Heart right ventricle (tissue), 16 donors: ENCODE data around the gene ACADS. TPM values are rescaled to one million over a fixed set of nuclear protein-coding genes. Genes with fewer than 3 reads are reported as not detected.
A peak's percentile ranks its signal among the peaks of the same experiment; 100 is the strongest.

Source experiments
- ATAC-seq, 8 donors: fragments of 200-7000 bp; cut with Tn5 transposase; one replicate each; pipeline ENCODE4 v1.9.1; 2020; ENCODE audit warnings: mild to moderate bottlenecking in 8 of 8, moderate library complexity in 8 of 8, moderate number of reproducible peaks in 1 of 8
- DNase-seq, 2 donors: peaks; one replicate each; pipeline ENCODE4 v3.0.0-alpha.2; 2020
- H3K27ac ChIP-seq, 10 donors: fragments of 200-600 bp; sonication (generic) in 2 of 10; one replicate each; pipeline versions ENCODE4 v1.5.0 to v1.8.0; 2020 to 2022; ENCODE audit warnings: mild to moderate bottlenecking in 3 of 10
- H3K27me3 ChIP-seq, 7 donors: fragments of 200-600 bp; one replicate each; pipeline ENCODE4 v1.8.0; 2021 to 2022; ENCODE audit warnings: mild to moderate bottlenecking in 2 of 7
- H3K36me3 ChIP-seq, 9 donors: fragments of 200-600 bp; sonication (generic) in 1 of 9; one replicate each; pipeline versions ENCODE4 v1.5.0 to v1.8.0; 2020 to 2022; ENCODE audit warnings: mild to moderate bottlenecking in 2 of 9
- H3K4me1 ChIP-seq, 9 donors: fragments of 200-600 bp; sonication (generic) in 1 of 9; one replicate each; pipeline versions ENCODE4 v1.5.0 to v1.8.0; 2020 to 2022; ENCODE audit warnings: mild to moderate bottlenecking in 4 of 9
- H3K4me3 ChIP-seq, 10 donors: fragments of 200-600 bp; sonication (generic) in 2 of 10; one replicate each; pipeline versions ENCODE4 v1.5.0 to v1.8.0; 2020 to 2022; ENCODE audit warnings: mild to moderate bottlenecking in 7 of 10, moderate library complexity in 2 of 10
- H3K9me3 ChIP-seq, 11 donors: fragments of 200-600 bp in 10 of 11; sonication (generic) in 2 of 11; one replicate each; pipeline versions ENCODE4 v1.5.0 to v1.8.0; 2013 to 2022; ENCODE audit warnings: mild to moderate bottlenecking in 2 of 11, control low read depth in 1 of 11, moderate library complexity in 1 of 11
- WGBS, 2 donors: extraction: QIAGEN DNeasy Blood & Tissue Kit; methylation state at CpG; one replicate each; pipeline ENCODE4 v1.1.7; 2013; ENCODE audit warnings: inconsistent platforms in 1 of 2; 5-methylcytosine and 5-hydroxymethylcytosine counted together
- intact Hi-C, 10 donors: fragments of 100-400 bp; cut with DNase I; formaldehyde crosslinking; loops; one replicate each; pipeline versions ENCODE4 v1.11.1 to v1.14.2; 2022
- polyA plus RNA-seq, 2 donors: library from polyadenylated mRNA; stranded (reverse); fragments of 200-250 nt; gene quantifications; one replicate each; pipeline ENCODE4 v1.2.3, GENCODE V29; 2013
- total RNA-seq, 10 donors: library from RNA; stranded (reverse); fragmentation: NEBNext Ultra II Directional in 3 of 10; extraction: Animal tissue kit (Norgen Biotek cat#: 25700) in 3 of 10; gene quantifications; one replicate each; pipeline versions ENCODE4 v1.2.1 to v1.2.4, GENCODE V29; 2021 to 2023
- TF ChIP-seq, protein P1 (sequence below), 9 donors: fragments of 200-600 bp; sonication (generic) in 2 of 9; IDR thresholded peaks; one replicate each; pipeline versions ENCODE4 v1.5.0 to v1.8.0; 2021 to 2022; ENCODE audit warnings: antibody characterized with exemption in 9 of 9, mild to moderate bottlenecking in 5 of 9, moderate library complexity in 1 of 9
- donor health status: Arrhythmogenic right ventricular cardiomyopathy.
- donor health status: ischemic (EF 13 %, LVEDD 7.1; RV severe dilation, severe dysfunction).
- donor health status: healthy with polysubstance abuse.
- donor health status: DM: no; HTN: yes; CAD: no.
- donor health status: DM: no; HTN: no; CAD: no.
- donor health status: ischemic (EF 25% LVEDD 6.9; RV normal size, moderate dysfunction).
- donor health status: ischemic (EF 25% LVEDD 5.7; RV mildly dilated, moderate dysfunction).
- donor health status: healthy.
- donor health status: DM: yes; HTN: yes; CAD: no.
- donor health status: Ischemic cardiomyopathy.
- donor health status: ischemic (EF 35%, LVEDD 5.7; RV mildly dilated, moderate dysfunction).
- donor health status: nonischemic (EF 11% LVEDD 7.7; RV severe dilation, severe dysfunction).
- donor health status: DM: yes; HTN: yes; CAD: no.
- donor health status: PGD.
- donor health status: ischemic (EF 29% LVEDD 5.4; RV normal size, mild dysfunction).
- donor health status: nonischemic (EF 23%, LVEDD 6.1; RV moderate dilation, normal function).

The ACADS gene
- total and polyA plus RNA-seq, 12 donors: 64.4 to 119 (median 77.3) TPM

GRCh38 chr12:120748242-120748641 lies 22.6 kb downstream of the ACADS start:
- Histone ChIP-seq H3K9me3 (no peaks in the 10 kb centered on the region), H3K27ac (no peak overlapping the region), H3K36me3 (no peaks in the 10 kb centered on the region), H3K4me3 (no peak overlapping the region), H3K4me1 (no peaks in the 10 kb centered on the region), H3K27me3 (no peaks in the 10 kb centered on the region)
- ATAC-seq (peak in 1 of 8 donors; percentile 42), DNase-seq (no peak)
- intact Hi-C loops: loop anchor here in 1 of 10 donors (10.0 kb wide), 1 partner anchor 227 kb away; the partner anchor contains the start of gene HNF1A
- WGBS, 2 donors: 88 to 89% methylated on average over 7 of the region's 7 CpGs
- TF ChIP-seq, protein P1, sequence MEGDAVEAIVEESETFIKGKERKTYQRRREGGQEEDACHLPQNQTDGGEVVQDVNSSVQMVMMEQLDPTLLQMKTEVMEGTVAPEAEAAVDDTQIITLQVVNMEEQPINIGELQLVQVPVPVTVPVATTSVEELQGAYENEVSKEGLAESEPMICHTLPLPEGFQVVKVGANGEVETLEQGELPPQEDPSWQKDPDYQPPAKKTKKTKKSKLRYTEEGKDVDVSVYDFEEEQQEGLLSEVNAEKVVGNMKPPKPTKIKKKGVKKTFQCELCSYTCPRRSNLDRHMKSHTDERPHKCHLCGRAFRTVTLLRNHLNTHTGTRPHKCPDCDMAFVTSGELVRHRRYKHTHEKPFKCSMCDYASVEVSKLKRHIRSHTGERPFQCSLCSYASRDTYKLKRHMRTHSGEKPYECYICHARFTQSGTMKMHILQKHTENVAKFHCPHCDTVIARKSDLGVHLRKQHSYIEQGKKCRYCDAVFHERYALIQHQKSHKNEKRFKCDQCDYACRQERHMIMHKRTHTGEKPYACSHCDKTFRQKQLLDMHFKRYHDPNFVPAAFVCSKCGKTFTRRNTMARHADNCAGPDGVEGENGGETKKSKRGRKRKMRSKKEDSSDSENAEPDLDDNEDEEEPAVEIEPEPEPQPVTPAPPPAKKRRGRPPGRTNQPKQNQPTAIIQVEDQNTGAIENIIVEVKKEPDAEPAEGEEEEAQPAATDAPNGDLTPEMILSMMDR (IDR thresholded peaks at IDR 0.05): no peak

GRCh38 chr12:120749256-120749655 lies 23.6 kb downstream of the ACADS start:
- DNase-seq (no peak), ATAC-seq (no peak)
- intact Hi-C loops: loop anchor here in 1 of 10 donors (10.0 kb wide), 1 partner anchor 226 kb away; the partner anchor contains the start of gene HNF1A
- no peaks in the 10 kb centered on the region for H3K36me3 ChIP-seq
- H3K9me3 ChIP-seq: no peaks in the 10 kb centered on the region
- H3K27ac ChIP-seq: no peak overlapping the region
- whole genome bisulfite sequencing, 2 donors: 77 to 84% methylated on average over 5 of the region's 5 CpGs
- H3K4me1 ChIP-seq: no peaks in the 10 kb centered on the region
- no peak overlapping the region for H3K4me3 ChIP-seq
- H3K27me3 ChIP-seq: no peaks in the 10 kb centered on the region
- TF ChIP-seq, protein P1 (IDR thresholded peaks at IDR 0.05): no peak

DNA sequence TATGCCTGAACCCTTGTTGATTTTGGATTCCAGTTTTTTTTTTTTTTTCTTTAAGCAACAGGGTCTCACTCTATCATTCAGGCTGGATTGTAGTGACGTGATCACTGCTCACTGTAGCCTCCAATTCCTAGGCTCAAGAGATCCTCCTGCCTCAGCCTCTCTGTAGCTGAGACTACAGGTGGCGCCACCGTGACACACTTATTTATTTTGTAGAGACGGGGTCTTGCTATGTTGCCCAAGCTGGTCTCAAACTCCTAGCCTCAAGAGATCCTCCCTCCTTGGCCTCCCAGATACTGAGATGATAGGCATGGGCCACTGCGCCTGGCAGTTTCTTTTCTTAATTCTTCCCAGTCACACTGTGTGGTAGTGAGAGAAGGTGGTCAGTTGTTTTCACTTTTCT lies 25.2 kb downstream of the ACADS start:
- no peak overlapping the region for H3K4me3 ChIP-seq
- intact Hi-C loops: loop anchor here in 1 of 10 donors (10.0 kb wide), 1 partner anchor 214 kb away; no protein-coding TSS in a partner anchor
- TF ChIP-seq, protein P1 (IDR thresholded peaks at IDR 0.05): no peak

GRCh38 chr12:120751389-120751788 lies 25.8 kb downstream of the ACADS start:
- DNase-seq (no peak), ATAC-seq (no peak)
- Histone ChIP-seq H3K27me3 (no peaks in the 10 kb centered on the region), H3K4me3 (no peak overlapping the region), H3K27ac (no peak overlapping the region), H3K4me1 (no peaks in the 10 kb centered on the region), H3K9me3 (peaks cover 0 to 11% (median 0%) of the 10 kb centered on the region in 11 donors), H3K36me3 (no peaks in the 10 kb centered on the region)
- WGBS, 2 donors: 97 to 98% methylated on average over 9 of the region's 9 CpGs
- TF ChIP-seq, protein P1 (IDR thresholded peaks at IDR 0.05): no peak
- intact Hi-C loops: loop anchor here in 1 of 10 donors (10.0 kb wide), 1 partner anchor 213 kb away; no protein-coding TSS in a partner anchor

More for the DNA sequence above, 25.2 kb downstream of the ACADS start:
- Histone ChIP-seq H3K36me3 (no peaks in the 10 kb centered on the region), H3K4me1 (no peaks in the 10 kb centered on the region), H3K9me3 (peaks cover 0 to 11% (median 0%) of the 10 kb centered on the region in 11 donors), H3K27ac (no peak overlapping the region), H3K27me3 (no peaks in the 10 kb centered on the region)
- 95% methylated on average over 5 of the region's 5 CpGs for WGBS, 2 donors
- ATAC-seq: no peak
- DNase-seq: no peak
